Peyer's patch (tissue), 4 donors: ENCODE measurements around the gene COL20A1. TPM values are rescaled to one million over a fixed set of nuclear protein-coding genes. Genes with fewer than 3 reads are reported as not detected.

Experiments
- DNase-seq, 3 donors: peaks; one replicate each; pipeline ENCODE4 v3.0.0-alpha.2; 2017 to 2019
- H3K27ac ChIP-seq, 4 donors: fragments of 200-600 bp; sonication (generic); one replicate each; pipeline ENCODE4 v1.5.1; 2016 to 2019
- H3K27me3 ChIP-seq, 2 donors: fragments of 200-600 bp; sonication (generic); one replicate each; pipeline ENCODE4 v1.5.1; 2019
- H3K36me3 ChIP-seq, 3 donors: fragments of 200-600 bp; sonication (generic); one replicate each; pipeline ENCODE4 v1.5.1; 2016 to 2019
- H3K4me1 ChIP-seq, 4 donors: fragments of 200-600 bp; sonication (generic); one replicate each; pipeline ENCODE4 v1.5.1; 2016 to 2019
- H3K4me3 ChIP-seq, 4 donors: fragments of 200-600 bp; sonication (generic); 1 replicate in 3 of 4; 2 replicates in 1 of 4; pipeline ENCODE4 v1.5.1; 2016 to 2019; ENCODE audit warnings: mild to moderate bottlenecking in 1 of 4
- H3K9me3 ChIP-seq, 4 donors: fragments of 200-600 bp; sonication (generic); one replicate each; pipeline ENCODE4 v1.5.1; 2016 to 2019; ENCODE audit warnings: mild to moderate bottlenecking in 1 of 4
- POLR2A ChIP-seq, 2 donors: fragments of 450-650 bp; IDR thresholded peaks; one replicate each; pipeline ENCODE4 v1.5.1; 2017; ENCODE audit warnings: antibody characterized with exemption in 2 of 2, mild to moderate bottlenecking in 2 of 2, moderate library complexity in 2 of 2
- total RNA-seq, 4 donors: library from RNA; depleted of rRNA; stranded (reverse); fragments of >200 nt; gene quantifications; one replicate each; pipeline ENCODE4 v1.1.0, GENCODE V29; 2016
- TF ChIP-seq, protein P1 (sequence below), 6 experiments: fragments of 450-650 bp in 4 of 6; fragments of 200-600 bp in 2 of 6; sonication (generic) in 1 of 6; IDR thresholded peaks; one replicate each; pipeline ENCODE4 v1.5.1; 2017 to 2019; ENCODE audit warnings: antibody characterized with exemption in 6 of 6, mild to moderate bottlenecking in 3 of 6, moderate library complexity in 1 of 6

Gene COL20A1
- total RNA-seq, 4 donors from 2014 or later, result not detected

DNA sequence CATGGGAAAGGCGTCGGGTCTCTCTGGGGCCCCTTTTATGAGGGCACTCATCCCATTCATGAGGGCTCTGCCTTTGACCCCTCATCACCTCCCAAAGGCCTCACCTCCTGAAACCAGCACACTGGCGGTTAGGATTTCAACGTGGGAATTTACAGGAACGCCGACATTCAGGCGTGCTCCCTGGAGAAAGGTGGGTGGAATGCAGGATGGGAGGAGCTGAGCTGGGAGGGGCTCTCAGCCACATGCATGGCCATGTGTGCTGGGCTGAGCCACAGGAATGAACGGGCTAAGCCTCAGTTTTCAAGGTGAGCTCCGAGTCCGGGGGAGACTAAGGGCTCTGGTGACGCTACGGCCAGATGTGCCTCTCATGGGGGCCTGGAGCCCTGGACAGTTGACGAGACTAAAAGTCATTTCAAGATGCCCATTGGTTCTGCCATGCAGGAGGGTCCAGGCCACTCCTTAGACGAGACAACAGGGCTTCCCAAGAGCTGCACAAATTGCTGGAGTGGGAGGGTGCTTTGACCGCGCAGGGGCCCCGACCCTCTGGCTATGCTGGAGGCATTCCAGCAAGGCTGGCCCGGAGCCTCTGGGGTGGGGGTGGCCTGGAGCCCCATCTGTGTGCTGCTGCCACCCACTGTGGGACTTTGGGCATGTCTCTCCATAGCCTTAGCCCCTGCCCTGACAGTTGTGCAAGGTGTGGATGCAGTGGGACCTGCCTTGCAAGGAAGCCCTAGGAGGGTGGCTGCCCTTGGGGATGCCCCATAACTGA, 24.1 kb upstream of the COL20A1 start:
- no peak overlapping the region for H3K27ac ChIP-seq
- no peak for TF ChIP-seq POLR2A (IDR thresholded peaks at IDR 0.05)
- TF ChIP-seq, protein P1, sequence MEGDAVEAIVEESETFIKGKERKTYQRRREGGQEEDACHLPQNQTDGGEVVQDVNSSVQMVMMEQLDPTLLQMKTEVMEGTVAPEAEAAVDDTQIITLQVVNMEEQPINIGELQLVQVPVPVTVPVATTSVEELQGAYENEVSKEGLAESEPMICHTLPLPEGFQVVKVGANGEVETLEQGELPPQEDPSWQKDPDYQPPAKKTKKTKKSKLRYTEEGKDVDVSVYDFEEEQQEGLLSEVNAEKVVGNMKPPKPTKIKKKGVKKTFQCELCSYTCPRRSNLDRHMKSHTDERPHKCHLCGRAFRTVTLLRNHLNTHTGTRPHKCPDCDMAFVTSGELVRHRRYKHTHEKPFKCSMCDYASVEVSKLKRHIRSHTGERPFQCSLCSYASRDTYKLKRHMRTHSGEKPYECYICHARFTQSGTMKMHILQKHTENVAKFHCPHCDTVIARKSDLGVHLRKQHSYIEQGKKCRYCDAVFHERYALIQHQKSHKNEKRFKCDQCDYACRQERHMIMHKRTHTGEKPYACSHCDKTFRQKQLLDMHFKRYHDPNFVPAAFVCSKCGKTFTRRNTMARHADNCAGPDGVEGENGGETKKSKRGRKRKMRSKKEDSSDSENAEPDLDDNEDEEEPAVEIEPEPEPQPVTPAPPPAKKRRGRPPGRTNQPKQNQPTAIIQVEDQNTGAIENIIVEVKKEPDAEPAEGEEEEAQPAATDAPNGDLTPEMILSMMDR (IDR thresholded peaks at IDR 0.05), result no peak
- H3K27me3 ChIP-seq, result no peaks in the 10 kb centered on the region
- no peak for DNase-seq
- no peaks in the 10 kb centered on the region for H3K9me3 ChIP-seq
- no peak overlapping the region for H3K4me3 ChIP-seq
- peaks cover 3 to 12% (median 10%) of the 10 kb centered on the region in 4 donors for H3K4me1 ChIP-seq
- no peaks in the 10 kb centered on the region for H3K36me3 ChIP-seq

DNA sequence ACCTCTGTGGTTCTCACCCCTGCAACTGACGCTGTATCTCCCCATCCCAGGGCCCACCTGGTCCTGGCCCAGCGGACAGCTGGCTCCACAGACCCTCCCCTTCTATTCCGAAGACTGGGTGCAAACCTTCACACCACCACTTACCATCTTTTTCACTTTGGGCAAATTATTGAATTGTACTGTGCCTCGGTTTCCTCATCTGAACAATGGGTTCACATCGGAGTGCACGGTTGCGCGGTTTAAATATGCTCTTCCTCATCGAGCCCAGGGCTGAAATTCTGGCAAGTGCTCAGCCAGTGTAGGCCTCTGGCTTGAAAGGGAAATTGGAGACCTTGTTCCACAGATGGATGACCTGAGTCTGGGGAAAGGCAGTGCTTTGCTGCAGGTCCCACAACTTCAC, 23.3 kb upstream of the COL20A1 start:
- peaks cover 3 to 19% (median 11%) of the 10 kb centered on the region in 4 donors for H3K4me1 ChIP-seq
- no peak overlapping the region for H3K27ac ChIP-seq
- H3K4me3 ChIP-seq, result no peak overlapping the region
- no peaks in the 10 kb centered on the region for H3K36me3 ChIP-seq
- TF ChIP-seq, protein P1 (IDR thresholded peaks at IDR 0.05), result no peak
- TF ChIP-seq POLR2A (IDR thresholded peaks at IDR 0.05), result no peak
- no peak for DNase-seq
- no peaks in the 10 kb centered on the region for H3K9me3 ChIP-seq
- no peaks in the 10 kb centered on the region for H3K27me3 ChIP-seq

DNA sequence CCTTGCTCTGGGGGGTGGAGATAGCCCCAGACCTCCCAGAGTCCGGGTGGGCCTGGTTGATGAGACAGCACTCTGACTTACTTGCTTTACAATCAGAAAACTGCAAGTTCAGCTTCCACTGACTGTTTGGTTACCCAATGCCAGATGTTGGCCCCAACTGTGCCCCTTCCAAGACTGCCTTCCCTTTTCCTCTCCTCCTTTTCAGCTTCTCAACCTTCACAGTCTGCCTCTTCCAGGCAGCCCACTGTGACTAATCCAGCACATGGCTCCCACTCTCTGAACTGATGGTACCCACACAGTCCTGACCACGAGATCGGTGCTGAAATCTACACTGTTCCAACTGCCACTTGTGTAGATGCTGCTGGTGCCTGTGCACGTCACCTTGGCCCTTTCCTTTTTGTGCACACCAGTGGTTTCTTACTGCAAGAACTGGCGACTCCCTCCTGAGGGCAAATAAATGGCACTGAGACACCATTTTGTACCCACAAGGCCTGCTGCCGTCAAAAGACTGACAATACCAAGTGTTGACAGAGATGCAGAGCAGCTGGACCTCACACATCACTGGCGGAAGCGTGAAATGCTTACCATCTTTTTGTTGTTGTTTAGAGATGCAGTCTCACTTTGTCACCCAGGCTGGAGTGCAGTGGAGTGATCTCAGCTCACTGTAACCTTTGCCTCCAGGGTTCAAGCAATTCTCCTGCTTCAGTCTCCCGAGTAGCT, 22.2 kb upstream of the COL20A1 start:
- H3K36me3 ChIP-seq, result peaks cover 0 to 2% (median 0%) of the 10 kb centered on the region in 3 donors
- H3K9me3 ChIP-seq, result no peaks in the 10 kb centered on the region
- no peak for TF ChIP-seq POLR2A (IDR thresholded peaks at IDR 0.05)
- TF ChIP-seq, protein P1 (IDR thresholded peaks at IDR 0.05), result no peak
- H3K27me3 ChIP-seq, result no peaks in the 10 kb centered on the region
- no peak overlapping the region for H3K4me3 ChIP-seq
- no peak for DNase-seq
- H3K27ac ChIP-seq, result no peak overlapping the region
- H3K4me1 ChIP-seq, result peaks cover 3 to 19% (median 11%) of the 10 kb centered on the region in 4 donors

DNA sequence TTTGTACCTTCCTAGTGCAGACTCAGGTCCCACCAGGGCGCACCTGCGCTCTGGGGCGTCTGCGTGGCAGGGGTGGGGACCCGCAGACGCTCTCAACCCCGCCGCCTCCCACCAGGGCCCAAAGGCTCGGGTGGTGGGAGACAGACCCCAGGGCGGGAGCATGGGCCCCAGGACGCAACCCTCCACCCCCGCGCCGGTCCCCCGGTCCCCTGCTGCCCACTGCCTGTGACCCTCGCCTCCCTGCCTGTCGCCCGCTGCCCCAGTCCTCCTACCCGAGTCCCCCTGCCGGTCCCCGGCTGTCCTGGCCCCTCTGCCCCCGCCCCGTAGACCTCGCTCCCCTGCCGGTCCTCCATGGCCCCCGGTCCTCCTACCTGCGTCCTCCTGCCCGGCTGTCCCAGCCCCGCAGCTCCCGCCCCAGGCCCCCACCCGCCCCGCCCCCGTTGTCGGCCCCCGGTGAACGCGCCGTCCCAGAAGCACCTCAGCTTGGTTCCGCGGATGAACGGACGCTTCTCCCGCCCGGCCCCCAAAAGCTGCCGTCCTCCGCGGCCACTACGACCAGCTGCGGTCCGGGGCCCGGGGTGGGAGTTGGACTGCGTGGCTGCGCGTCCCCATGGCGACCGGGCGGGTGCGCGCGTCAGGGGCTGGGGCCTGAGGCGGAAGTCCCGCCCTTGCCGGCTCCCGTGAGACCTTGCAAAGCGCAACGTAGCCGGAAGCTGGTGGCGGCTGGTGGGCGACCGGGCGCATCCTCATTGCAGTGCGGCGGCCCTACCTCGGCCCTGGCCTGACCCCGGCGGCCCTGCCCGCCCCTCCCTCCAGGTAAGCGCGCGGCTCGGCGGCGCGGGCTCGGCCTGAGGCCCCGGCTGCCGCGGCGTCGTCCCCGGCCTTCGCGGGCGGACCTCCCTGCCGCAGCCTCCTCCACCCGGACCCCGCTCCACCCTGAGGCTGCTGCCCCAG, 20.6 kb upstream of the COL20A1 start, which contains the start of gene ARFGAP1:
Gene ARFGAP1 (plus strand): TSS at position 709 of the 954 bp plus-strand sequence. CDS start 2,768 bp downstream, outside the sequence.
- Histone ChIP-seq H3K4me3 (peak within 1 kb of the TSS; percentile 98 to 99 (median 98)), H3K36me3 (peaks cover 0 to 18% (median 0%) of the 10 kb centered on the region in 3 donors), H3K27ac (peak within 1 kb of the TSS; percentile 80 to 87 (median 83)), H3K4me1 (peaks cover 3 to 19% (median 11%) of the 10 kb centered on the region in 4 donors), H3K27me3 (no peaks in the 10 kb centered on the region), H3K9me3 (no peaks in the 10 kb centered on the region)
- TF ChIP-seq POLR2A (IDR thresholded peaks at IDR 0.05), result peak; percentile 49 to 67
- TF ChIP-seq, protein P1 (IDR thresholded peaks at IDR 0.05), result no peak
- DNase-seq, result peak; percentile 88 to 96 (median 92)

DNA sequence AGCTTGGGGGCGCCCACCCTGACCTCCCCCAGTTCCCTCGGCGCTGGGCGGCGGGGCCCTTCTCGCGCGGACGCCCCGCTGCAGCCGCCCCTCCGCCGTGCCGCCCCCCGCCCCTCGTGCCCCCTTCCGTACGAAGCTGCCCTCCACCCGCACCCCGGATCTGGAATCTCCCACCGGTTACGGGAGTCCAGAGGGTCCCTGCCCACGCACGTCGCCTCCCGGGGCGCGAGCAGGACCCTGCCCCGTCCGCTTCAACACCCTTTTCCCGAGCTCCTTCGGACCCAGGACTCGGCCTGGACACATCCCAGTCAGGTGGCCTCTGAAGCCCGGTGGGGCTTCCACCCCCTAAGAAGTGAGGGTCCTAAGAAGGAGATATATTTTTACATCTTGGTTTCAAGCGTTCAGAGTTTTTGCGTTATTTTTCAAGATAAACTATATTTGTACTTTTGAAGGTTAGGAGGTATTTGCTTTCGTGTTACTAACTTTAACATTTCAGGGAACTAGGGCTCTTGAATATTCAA, 19.9 kb upstream of the COL20A1 start:
- Histone ChIP-seq H3K9me3 (no peaks in the 10 kb centered on the region), H3K27ac (peak overlapping the region; percentile 80 to 87 (median 83)), H3K36me3 (peaks cover 0 to 25% (median 0%) of the 10 kb centered on the region in 3 donors), H3K4me1 (peaks cover 3 to 19% (median 11%) of the 10 kb centered on the region in 4 donors), H3K27me3 (no peaks in the 10 kb centered on the region), H3K4me3 (peak overlapping the region; percentile 98 to 99 (median 98))
- no peak for DNase-seq
- TF ChIP-seq, protein P1 (IDR thresholded peaks at IDR 0.05), result no peak
- no peak for TF ChIP-seq POLR2A (IDR thresholded peaks at IDR 0.05)
